ENCODE measurements around the gene THRAP3.

DNA sequence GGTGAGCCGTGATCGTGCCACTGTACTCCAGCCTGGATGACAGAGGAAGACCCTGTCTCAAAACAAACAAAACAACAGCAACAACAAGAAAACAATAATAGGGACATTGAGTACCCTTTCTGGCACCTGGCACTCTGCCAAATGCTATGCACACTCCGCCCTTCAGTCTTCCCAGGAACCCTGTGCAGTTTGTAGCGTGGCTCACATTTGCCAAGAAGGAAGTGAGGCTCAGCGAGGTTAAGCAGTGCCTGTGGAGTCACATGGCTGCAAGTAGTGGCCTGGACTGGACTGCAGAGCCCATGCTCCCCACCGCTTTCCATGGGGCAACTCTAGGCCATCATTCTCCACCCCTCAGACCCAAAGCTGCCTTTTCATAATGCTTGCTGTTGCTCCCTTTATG, 104.5 kb downstream of the THRAP3 start:
- TF ChIP-seq, protein P1, sequence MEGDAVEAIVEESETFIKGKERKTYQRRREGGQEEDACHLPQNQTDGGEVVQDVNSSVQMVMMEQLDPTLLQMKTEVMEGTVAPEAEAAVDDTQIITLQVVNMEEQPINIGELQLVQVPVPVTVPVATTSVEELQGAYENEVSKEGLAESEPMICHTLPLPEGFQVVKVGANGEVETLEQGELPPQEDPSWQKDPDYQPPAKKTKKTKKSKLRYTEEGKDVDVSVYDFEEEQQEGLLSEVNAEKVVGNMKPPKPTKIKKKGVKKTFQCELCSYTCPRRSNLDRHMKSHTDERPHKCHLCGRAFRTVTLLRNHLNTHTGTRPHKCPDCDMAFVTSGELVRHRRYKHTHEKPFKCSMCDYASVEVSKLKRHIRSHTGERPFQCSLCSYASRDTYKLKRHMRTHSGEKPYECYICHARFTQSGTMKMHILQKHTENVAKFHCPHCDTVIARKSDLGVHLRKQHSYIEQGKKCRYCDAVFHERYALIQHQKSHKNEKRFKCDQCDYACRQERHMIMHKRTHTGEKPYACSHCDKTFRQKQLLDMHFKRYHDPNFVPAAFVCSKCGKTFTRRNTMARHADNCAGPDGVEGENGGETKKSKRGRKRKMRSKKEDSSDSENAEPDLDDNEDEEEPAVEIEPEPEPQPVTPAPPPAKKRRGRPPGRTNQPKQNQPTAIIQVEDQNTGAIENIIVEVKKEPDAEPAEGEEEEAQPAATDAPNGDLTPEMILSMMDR (IDR thresholded peaks at IDR 0.05; ENCODE audit: extremely low read depth in 1 of 2, insufficient read depth in 1 of 2, low read depth in 1 of 2, low read length in 2 of 2) = no peak
- no peak for TF ChIP-seq POLR2A (IDR thresholded peaks at IDR 0.05; ENCODE audit: low read depth, low read length)
- TF ChIP-seq JUN (IDR thresholded peaks at IDR 0.05; ENCODE audit: borderline replicate concordance, insufficient read depth, insufficient read length, low read depth) = no peak
- no peak for TF ChIP-seq EZH2 (IDR thresholded peaks at IDR 0.05; ENCODE audit: borderline replicate concordance, low read depth, low read length, severe bottlenecking)
